CD4-positive, alpha-beta T cell treated with Interferon gamma for 1 hour (primary cell): Measurements from ENCODE around the gene CCDC182.

Experiments
- DNase-seq: peaks from one replicate; pipeline ENCODE4 v3.0.0-alpha.2; 2020

Gene CCDC182

DNA sequence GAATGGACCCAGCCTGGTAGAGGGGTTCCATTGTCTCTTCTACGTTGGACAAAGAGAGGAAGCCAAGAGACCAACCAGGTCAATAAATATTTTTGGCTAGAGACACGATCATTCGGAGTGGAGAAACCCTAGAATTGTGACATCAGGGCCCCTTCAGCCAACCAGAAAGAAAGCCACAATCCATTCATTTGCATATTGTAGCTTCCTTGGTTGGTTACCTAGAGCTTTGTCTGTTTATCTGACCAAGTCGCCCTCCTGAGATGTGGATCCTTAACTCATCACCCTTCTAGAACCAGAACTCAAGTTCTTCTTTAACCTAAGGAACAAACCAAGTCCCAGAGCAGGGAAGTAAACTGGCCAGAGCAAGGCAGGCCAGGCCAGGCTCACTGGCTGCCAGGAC is at the start of gene CCDC182:
CCDC182 (minus strand) TSS at position 58 of the 400 bp plus-strand sequence; CDS start at position 31, 27 bp downstream.
- no peak for DNase-seq

DNA sequence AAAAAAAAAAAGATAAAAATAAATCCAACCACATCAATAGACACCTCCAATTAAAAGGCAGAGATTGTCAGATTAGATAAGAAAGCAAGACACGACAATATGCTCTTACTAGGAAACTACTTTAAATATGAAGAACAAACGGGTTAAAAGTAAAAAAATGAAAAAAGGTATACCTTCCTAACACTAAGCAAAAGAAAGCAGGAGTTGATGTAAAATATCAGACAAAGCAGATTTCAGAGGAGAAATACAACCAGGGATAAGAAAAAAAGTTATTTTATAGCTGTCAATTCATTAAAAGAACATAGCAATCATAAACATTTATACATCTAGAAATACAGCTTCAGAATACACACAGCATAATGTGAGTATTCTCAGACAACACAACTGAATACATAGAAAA is 49.7 kb upstream of the CCDC182 start:
- DNase-seq, result no peak

DNA sequence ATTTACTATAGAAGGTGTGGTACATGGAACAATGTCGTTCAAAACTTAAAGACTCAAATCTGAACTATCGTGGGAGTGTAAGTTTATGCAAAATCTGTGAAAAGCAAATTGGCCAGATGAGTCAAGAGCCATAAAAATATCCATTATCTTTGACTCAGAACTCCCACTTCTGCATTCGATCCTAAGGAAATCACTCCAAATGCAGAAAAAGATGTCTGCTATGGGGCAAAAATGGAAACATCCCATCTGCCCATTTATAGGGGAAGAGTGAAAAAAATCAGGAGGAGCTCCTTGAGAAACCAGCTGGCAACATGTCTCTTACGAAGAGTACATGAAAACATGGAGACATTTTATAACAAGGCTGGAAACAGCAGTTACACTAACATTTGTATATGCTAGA is 43.6 kb upstream of the CCDC182 start:
- no peak for DNase-seq

DNA sequence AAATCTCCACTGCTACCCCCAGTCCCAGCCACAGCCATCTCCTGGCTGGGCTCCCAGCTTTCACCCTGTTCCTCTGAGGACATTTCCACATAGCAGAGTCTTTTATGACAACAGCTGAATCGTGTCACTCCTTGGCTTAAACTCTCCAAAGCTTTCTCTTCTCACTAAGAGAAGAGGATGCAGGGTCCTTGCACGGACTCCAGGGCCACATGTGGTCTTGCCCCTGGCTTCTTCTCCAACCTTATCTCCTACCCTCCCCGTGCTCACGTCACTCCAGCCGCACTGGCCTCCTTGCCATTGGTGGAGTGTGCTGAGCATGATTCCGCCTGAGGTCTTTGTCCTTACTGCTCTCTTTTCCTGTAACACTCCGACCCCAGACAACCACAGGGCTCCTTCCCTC is 39.9 kb upstream of the CCDC182 start:
- DNase-seq, result no peak

DNA sequence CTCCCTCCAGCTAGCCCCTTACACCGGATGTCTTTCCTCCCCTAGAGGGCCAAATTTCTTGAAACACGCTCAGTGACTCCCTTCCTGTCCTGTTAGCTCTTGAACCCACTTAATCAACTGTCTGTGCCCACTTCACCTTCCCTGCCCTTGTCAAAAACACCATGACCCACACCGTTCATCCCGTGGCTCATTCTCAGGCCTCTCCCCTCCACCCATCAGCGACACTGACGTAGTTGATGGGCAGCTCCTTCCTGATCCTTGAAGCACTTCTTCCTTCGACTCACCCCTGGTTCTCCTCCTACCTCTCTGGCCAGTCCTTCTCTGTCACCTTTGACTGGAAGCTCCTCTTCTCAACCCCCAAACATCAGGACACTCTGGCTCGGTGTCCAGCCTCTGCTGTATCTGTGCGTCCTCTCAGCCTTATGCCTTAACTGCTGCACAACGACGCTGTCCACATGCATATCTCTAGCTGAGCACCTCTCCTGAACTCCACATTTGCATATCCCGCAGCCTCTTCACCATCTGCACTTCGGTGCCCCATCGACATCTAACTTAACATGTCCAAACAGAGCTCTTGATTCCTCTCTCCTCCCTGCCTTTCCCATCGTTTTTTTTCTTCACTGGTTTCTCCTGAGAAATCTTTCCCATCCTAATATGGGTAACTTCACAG is 39.3 kb upstream of the CCDC182 start:
- DNase-seq, result no peak

DNA sequence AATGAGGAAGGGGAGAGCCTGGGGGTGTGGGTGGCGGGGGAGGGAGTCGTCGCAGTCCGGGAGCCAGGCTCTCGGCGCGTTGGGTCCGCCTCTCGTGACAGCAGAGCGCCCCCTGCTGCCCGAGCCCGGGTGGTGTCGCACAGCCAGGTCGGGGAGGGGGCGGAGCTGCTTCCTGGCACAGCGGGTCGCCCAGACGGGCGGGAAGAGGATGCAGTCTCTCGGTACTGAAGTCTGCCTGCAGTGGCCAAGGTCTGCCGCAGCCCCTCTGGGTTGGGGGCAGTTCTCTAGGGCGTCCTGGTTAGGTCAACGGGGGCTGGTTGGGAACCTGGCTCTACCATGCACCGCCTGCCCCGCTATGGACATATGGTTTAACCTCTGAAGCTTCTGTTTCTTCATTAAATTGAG is 38.2 kb upstream of the CCDC182 start:
- DNase-seq, result peak; percentile 59

DNA sequence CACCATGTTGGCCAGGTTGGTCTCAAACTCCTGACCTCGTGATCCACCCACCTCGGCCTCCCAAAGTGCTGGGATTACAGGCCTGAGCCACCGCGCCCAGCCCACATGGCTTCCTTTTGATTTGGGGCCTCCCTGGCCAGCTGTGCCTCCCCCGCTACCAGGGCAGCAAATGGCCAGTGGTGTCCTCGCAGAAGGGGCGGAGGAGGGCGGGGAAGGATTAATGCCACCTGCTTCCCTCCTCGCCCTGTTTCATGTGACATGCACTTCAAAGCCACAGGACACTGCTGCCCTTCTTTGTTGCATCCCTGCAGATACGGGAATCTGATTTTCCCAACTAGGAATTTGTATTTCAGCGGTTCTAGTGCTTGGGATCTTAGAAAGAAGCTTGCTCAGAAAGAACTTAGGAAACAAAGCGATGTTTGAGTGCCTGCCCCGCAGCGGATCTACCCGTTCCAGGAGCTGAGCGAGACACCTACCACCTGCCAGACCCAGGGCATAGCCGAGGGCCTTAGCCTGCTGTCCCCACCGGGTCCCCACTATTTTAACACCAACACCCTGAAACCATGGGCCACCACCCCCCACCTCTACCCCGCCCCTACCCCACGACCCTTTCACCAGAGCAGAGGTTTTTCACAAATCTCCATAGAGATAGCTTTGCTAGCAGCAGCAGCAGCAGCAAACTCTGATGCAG is 37.7 kb upstream of the CCDC182 start:
- no peak for DNase-seq

DNA sequence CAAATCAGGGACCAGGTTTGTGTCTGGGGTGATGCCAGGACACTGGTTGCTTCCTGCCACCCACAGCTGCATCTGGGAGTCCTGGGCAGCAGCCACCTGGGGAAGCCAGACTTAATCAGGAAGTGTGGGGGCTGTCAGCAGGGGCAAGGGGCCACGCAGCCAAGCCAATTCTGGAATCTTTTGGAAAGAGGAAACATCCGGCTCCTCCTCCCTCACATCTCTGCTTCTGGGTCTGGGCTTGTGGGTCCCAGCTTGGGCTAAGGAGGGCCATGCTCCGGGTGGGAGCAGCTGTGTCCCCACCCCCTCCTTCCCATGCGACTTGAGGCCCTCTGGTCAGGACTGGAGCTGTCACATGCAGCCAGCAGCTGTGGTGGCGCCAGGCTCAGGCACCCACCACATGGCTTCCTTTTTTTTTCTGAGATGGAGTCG is 37.0 kb upstream of the CCDC182 start:
- no peak for DNase-seq

DNA sequence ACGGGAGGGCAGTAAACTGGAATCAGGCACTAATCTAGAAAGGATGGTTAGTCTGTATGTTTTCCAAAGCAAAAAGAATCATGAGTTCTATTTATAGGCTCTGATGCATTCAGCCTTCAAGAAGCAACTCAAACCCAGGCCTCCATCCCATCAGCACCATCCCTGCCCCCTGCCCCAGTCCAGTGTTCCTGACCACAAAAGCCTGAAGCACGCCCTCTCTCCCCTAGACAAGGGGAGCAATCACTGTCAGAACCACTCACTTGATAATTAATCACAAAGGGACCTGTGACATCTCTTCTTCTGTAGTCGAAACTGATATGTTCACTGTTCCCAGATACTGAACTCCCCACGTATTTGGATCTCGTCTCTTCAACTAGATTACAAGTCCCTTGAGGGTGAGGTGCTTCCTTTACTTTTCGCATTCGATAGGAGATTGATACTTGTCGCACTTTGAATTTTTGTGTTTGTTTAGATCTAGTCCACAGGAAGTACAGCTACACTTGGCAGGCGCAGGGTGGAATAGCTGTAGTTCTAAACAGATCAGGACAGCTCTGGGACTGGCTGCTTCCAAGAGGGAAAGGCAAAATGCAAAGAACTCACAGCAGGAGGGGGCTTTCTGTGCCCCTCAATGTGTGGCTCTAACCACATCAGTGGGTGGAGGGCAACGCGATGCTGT is 36.4 kb upstream of the CCDC182 start:
- no peak for DNase-seq

DNA sequence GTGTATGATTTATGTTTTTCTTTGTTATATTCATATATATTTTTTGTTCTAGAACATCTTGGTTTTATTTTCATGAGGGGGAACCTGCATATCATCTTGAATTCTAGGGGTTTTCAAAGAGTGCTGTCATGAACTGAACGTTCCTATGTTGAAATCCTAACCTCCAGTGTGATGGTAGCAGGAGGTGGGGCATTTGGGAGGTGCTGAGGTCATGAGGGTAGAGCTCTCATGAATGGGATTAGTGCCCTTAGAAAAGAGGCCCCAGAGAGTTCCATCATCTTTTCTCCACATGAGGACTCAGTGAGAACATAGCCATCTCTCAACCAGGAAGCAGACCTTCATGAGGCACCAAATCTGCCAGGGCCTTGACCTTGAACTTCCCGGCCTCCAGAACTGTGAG is 34.6 kb upstream of the CCDC182 start:
- no peak for DNase-seq

DNA sequence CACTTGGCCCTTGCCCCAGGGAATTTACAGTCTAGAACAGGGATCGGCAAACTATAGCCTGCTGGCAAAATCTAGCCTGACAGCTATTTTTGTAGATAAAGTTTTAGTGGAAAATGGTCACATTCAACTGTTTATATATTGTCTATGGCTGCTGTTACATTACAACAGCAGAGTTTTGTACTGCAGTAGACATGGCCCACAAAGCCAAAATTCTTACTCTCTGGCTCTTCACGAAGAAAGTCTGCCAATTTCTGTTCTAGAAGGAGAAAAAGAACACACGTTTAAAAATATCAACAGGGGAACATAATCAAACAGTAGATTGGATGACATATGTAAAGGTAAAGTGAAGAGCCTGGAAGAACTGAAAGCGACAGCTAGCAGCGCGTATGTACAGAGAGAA is 33.2 kb upstream of the CCDC182 start:
- no peak for DNase-seq

DNA sequence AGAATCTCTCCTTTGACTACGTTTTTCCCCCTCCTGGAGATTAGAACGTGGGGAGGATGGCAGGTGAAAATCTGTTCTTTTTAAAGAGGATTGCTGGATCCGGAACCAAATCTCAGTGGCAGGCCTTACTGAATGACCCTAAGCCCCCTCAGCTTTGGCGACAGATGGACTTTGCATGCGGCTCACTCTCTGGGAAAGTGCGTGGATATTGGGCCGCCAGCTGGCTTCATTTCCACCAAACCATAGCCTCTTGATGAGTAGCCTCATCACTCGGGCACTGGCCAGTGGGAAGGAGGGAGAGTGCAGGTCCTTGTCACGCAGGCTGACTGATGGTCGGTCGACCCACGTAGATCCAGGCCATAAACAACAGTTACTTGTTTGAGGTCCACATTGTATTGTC is 31.3 kb upstream of the CCDC182 start:
- no peak for DNase-seq

DNA sequence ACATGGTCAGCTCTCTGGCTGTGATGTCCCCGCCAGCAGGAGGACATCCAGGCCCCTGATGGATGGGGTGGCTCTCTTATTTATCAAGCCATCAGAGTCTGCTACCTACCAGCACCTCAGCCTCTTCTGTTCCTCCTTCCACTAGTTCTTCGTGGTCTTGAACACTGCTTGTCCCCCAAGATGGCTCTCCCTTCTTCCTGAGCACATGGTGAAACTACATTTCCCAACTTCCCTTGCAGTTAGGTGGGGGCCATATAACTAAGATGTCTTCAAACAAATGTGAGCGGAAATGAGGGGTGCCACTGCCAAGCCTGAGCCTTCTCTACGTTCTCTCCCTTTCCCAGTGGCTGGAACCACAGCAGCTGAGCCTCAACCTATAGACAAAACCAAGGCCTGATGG is 29.8 kb upstream of the CCDC182 start:
- no peak for DNase-seq

DNA sequence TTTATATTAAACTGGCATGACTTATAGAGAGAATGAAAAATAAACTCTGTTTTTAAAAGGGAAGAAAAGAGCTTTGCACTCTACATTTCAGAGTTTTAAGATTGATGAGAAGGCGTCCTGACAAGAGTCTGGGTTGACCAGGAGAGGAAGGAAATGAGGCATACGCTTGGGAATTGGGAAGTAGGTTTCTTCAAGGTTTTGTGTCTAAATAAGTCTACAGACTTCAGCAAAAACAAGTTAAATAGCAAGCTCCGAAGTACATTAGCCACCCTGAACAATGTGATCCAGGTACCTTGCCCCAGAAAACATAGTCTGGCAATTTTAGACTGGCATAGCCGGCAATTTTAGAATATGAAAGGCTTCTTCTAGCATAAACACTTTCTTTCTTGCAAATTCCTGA is 28.5 kb upstream of the CCDC182 start:
- no peak for DNase-seq

DNA sequence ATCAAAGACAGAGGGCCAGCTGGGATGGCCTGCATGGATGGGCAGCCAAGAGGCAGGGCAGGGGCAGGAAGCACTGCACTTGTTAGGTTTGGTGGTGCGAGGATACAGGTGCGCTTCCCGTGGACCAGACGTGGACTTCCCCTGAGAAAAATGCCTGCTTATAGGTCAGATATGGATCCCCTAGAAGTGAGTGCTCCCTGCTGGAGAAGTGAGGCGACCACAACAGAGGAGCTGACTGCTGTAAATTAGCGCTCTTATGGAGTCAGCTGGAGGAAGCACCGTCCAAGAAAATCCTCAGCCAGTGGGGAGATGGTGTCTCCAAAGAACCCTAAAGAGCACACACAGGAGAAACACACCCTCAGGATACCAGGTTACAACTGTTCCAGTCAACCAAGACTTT is 27.7 kb upstream of the CCDC182 start:
- DNase-seq, result no peak

DNA sequence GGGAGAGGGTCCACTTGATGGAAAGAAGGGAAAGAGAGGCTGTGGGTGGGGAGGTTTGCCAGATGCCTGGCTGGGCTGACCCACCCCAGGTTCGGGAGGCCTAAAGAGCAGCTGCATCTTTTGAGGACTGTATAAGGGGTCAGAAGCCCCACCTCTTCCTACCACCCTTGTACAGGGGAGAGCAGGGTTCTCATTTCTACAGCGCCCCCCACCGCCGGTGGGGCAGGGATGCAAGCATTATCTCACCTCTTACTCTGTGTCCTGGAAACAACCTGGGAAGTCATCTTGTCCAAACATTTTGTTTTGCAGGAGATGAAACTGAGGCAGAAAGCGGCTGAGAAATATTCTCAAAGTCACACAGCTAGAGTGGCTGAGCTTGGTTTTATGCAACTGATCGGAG is 22.5 kb upstream of the CCDC182 start:
- no peak for DNase-seq

DNA sequence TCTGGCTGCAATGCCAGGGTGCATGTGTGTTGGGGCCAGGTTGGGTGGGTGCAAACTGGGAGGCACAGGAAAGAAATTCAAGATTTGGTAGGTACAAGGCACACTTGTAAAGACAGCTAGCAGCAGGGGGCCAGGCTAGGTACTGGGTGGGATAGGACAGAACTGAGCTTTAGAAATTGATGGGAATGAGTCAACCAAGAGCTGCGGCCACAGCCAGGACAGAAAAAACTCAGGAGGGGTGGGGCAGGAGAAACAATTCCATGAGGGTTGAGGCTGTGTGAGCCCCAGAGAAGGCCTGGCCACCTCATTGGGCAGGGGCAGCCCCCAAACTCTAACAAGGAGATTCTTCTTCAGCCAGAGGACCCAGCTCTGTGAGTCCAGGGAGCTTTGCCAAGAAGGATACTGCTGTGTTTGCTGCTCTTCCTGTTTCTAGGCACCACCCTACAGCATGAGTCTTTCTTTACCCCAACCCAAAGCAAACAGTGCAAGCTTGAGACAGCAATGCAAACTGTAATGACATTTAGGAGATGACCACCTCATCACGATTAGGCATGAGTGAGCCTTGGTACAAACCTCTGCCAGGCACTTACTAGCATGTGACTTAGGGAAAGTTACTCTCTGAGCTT is 21.3 kb upstream of the CCDC182 start:
- no peak for DNase-seq

DNA sequence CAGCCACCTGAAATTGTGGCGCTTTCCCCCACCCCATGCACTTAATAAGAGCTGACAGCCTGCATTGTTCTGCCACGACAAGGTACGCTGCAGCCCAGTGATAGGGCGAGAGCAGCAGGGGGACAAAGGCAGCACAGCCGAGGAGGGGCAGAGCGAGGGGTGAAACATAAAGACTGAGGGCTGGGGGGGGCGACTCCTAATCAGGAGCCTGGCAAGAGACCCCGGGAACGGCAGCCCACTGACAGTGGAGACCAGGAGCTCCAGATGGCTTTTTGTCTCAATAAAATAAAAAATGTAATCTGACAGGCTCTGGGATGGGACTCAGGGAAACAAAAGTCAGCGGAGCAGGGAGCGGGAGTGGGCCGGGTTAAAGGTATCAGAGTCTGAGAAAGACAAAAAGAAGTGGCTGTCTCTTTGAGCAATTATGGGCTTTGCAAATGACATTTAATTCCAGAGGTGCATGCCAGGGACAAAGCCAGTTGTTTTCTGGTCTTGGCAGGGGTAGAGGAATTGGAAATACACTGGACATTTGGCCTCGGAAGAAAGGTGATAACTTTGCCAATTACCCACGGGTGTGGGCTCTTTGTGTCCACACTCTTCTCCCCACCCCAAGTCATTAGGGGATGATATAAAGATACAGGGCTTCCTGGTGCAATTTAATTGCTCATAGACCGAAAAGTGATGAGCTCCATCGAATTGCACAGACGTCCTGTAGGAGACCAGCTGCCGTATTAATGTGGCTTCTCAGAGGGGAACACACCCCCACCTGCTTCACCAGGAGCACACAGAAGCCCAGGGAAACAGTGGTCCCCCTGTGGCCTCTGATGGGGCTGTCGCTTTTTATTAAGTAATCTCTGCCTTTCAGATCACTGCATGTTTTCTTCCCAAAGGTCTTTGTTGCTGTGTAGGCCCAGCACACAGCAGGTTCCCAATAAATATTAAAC is 17.6 kb upstream of the CCDC182 start:
- no peak for DNase-seq

DNA sequence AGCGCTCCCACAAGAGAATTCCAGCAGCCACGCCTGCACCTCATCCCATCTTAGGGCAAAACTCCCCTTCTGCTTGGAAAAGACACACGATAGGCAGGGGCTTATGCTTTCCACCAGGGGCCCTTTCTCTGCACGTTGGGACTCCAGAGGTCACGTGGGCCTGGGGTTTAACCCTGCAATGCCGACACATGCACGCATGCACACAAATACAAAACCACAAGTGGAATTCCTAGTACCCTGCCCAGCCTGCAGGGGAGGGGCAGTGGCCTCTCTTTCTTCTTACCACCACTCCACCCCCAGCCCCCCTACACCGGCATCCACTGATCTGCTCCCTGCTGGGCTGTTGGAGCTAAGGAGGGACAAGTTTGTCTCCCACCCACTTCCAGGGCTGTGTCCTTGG is 16.8 kb upstream of the CCDC182 start:
- no peak for DNase-seq

DNA sequence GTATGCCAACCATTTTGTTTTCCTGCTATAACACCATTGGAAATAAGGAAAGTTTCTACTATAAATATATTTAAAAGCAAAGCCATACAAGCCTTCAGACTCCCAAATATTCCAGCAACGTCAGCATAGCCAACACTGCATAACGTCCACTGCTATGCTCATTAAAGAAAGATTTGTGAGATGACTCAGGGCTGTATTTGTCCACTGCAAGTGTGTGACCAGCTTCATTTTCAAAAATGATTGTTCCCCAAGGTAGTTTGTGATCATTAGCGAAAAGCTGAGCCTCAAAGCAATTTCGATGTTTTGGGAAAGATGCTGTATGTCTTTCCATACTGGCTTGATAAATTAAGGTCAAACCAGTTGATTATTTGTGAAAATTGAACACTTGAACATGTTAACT is 14.9 kb upstream of the CCDC182 start:
- no peak for DNase-seq

DNA sequence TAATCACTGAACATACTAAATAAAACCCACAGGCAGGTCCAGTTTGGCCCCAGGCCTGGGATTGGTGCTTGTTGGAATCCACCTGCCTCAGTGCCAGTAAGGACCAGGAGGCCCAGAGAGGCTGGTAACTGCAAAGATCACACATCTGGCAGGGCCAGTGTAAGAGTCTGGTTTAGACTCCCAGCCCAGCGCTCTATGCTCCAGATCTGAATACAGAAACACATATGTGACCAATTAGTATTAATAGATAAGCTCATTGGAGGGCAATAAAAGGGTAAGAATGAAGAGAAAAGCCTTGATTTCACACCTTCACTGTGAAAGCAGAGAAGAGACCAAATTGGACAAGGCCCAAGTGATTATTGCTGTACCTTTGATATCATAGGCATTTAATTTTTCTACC is 13.6 kb upstream of the CCDC182 start:
- no peak for DNase-seq

DNA sequence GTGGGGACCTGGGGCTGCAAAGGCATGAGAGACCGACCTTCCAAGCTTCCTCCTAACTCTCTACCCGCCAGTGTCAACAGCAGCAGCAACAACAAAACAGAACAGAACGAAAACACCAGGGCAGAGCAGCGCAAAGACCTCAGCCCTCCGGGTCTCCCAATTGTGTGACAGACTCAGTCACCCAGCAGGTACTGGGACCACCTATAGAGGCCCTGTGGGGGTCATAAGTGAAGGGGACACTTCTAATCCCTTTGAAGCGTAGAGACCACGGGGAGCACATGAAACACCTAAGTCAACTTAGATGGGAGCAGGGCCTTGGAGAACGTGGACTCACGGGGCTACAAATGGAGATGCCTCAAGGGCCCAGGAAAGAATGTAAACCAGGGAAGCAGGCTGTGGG is 12.6 kb upstream of the CCDC182 start:
- no peak for DNase-seq

DNA sequence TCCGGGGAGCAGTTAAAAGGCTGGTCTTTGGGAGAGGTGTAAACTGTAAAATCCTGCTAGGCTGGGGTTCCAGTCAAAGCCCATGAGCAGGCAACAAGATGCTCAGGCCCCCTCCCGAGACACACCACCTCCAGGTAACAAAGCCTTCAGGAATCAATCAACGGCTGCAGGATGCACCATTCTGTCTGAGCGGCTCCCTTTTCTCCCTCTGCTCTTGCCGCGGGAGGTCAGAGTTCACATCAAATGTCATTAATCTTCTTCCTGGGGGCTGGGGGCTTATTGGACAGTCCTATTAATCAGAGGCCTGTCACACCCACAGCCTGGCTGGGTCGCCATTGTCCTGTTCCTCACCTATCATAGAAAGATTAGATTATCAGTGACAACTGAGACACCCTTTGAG is 11.9 kb upstream of the CCDC182 start:
- no peak for DNase-seq
